AG20443 (cell line): ENCODE measurements around the gene CSRP1.
"Not testable (repeated sequence)": the region's sequence is repeated elsewhere in the genome, so short reads cannot be mapped to it uniquely, and the experiment has no call there.

Experiments used
- DNase-seq: peaks from one replicate; pipeline ENCODE4 v3.0.0; 2012; ENCODE audit warnings: low spot score, mixed read lengths

The CSRP1 gene

GRCh38 chr1:201496296-201496690, 10.6 kb downstream of the CSRP1 start:
- DNase-seq = no peak

DNA sequence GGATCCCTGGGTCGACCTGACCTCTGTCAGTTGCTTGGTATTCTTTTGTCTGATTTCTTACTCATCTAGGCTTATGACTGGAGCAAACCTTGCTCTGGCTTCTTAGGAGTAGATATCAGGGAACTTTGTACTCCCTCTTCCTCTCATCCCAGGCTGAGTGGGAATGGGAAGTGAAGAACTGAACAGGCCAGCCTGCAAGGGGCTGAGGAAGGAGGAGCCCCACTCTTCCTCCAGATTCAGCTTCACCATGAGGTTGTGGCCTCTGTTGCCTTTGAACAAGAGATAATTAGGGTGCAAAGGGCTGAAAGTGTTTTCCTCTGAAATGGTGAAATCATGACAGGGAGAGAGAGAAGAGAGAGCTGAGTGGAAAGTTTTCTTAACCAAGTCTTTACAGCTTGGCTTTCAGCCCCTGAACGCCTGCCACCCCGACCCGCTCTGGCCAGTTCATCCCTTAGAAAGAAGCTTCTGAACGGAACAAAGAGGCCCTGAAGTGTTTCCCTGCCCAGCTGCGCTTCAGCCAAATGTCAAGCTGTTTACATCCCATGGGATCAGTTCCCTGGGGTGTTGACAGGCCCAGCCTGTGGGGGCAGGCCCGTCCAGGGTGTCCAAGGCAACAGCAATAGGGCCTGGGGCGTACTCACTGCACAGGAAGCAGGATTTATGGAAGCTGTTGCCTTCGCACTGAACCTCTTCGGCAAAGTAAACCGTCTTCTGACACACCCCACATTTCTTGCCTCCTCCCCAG, 11.2 kb downstream of the CSRP1 start:
- DNase-seq = peak; percentile 14

GRCh38 chr1:201493757-201494617, 12.9 kb downstream of the CSRP1 start:
- DNase-seq = no peak

DNA sequence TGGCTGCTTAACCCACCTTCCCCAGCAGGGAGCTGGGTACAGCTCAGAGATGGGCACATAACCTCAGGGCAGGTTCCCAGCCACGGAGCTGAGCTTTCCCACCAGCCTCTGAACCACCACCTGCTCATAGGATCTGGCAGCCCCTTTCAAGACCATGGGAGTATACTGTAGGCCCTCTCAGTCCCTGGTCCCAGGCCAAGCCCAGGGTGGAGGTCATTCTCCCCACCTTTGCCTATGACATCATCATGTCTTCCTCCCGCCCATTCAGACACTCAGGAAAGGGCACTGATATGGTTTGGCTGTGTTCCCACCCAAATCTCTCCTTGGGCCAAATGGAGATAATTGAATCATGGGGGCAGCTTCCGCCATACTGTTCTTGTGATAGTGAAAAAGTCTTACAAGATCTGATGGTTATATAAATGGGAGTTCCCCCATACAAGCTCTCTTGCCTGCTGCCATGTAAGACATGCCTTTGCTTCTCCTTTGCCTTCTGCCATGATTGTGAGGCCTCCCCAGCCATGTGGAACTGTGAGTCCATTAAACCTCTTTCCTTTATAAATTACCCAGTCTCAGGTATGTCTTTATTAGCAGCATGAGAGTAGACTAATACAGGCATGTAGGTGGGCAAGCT, 13.8 kb downstream of the CSRP1 start:
- DNase-seq = not testable (repeated sequence)

DNA sequence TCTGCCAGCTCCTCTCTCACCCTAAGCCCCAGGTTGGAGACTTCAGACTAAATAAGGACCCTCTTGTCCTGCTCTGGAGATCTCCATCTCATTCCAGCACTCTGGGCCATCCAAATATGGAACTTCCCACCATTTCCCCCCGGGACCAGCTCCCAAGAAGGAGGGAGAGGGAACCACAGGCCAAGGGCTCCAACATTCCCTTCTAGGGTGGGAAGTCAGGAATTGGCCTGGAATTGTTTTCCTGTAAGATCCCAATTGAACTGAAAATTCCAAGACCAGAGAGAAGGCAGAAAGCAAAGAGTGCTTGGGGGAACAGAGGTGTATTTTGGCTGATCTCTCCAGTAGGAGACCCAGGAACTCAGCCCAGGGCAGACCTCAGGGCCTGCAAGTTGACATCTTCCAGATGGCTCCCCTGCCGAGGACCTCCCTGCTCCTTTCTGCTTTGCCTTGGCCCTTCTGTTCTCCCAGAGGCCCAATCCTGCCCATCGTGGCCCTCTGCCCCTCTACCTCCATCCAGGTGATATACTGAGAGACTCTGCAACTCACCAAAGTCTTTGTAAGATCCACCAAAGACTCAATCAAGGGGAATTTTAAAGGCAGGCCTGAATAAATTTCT, 14.9 kb downstream of the CSRP1 start:
- no peak for DNase-seq

GRCh38 chr1:201490708-201491131, 16.2 kb downstream of the CSRP1 start:
- DNase-seq = no peak

DNA sequence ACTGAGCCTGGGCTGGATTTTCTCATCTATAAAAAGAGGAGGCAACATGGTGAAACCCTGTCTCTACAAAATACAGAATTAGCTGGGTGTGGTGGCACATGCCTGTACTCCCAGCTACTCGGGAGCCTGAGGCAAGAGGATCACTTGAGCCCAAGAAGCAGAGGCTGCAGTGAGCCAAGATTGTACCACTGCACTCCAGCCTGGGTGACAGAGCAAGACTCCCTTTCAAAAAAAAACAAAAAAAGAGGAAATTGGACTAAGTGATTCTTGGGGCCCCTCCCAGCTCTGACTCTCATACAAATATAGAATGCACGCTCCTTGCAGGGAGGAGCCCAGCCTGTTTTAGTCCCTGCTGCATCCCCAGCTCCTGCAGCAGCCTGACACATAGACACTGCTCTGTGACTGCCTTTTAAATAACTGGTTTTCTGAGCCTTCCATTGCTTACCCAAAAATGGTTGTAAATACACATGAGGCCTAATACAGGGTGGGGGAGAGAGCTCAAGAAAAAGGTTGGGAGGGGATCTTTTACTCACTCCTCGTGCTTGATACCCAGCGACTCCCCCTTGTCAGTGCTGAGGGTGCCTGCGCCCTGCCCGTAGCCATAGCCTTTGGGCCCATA, 17.2 kb downstream of the CSRP1 start:
- DNase-seq = peak; percentile 43

- DNase-seq = peak; percentile 95
These were observed 17.9 kb downstream of the CSRP1 start for GRCh38 chr1:201488830-201489589.

- no peak for DNase-seq
These were observed 19.2 kb downstream of the CSRP1 start for GRCh38 chr1:201487742-201488141.

DNA sequence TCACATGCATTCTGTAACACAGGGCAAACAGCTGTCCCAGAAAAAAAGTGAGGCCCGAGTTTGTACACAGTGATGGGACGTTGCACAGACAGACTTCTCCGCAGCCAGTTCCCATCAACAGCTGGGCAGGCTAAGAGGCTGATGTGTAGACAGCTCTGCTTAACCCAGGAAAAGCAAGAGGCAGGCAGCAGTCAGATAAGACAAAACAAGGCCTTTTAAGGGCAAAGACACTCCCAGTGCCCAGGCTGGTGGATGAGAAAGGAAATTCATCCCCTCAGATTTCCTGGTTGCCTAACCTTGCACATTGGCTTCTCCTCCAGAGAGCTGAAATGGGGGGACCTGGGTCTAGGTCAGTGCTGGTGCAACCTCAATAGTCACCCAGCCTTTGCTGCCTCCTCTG, 20.7 kb downstream of the CSRP1 start:
- DNase-seq = no peak

DNA sequence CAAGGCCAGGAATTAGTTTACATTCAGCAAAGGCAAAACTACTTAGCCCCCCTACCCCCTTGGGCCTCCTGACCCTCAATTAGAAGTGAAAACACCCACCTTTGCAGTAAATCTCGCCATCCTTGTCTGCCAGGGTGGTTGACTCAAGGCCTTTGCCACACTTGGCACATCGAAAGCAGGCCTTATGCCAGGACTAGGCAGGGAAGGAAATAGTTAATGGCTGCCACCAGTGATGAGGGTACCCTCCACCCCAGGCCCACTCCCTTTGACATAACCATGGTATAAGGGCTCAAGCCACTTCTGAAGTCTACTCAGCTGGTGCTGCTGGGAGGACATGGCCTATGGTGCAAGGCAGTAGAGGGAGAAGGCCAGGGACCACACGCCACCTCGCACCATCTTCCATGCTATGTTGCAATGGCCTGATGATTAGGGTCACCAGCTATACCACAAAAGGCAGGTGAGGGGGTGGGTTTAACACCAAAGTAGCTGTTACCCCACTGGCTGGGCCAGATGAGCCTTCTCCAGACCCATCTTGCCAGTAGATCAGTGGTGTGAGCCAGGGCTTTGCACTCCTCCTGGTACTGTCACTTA, 21.6 kb downstream of the CSRP1 start:
- no peak for DNase-seq

- DNase-seq = no peak
These were observed 23.5 kb downstream of the CSRP1 start for GRCh38 chr1:201483373-201483949.

DNA sequence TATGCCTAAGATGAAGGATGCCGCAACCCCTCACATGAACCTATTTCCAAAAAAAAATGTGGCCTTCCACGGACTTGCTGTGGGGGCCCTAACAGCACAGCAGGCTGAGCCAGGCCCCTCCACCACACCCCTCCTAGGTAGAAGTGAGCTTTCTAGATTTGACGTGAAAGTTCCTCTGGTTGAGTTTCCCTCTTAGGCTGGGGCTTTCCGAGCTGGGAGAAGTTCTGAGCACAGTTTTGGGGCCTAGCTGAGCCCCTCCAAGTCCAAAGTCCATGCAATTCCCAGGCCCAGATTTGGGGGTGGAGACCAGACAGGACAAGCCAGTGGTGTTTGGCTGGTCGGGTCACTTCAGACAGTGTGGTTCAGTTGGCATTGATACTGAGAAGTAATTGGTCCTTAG, 24.2 kb downstream of the CSRP1 start:
- DNase-seq = no peak

- peak; percentile 89 for DNase-seq
These were observed 25.0 kb downstream of the CSRP1 start for GRCh38 chr1:201481761-201482493.

DNA sequence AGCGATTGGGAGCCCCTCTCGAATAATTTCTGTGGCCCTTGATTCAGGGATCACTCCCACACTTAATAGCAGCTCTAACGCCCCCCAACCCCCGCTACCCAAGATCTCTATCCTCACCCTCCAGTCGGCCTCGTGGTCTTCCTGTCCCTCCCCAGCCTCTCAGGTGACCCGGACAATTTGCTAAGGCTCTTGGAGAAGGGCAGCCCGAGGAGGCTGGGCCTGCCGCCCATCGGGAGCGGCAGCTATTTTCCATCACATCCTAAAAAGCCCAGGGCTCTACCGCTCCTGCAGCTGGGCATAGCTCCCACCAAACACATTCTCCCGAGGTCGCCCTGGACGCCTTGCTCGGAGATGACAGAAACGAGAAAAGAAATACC, 25.9 kb downstream of the CSRP1 start:
- no peak for DNase-seq

- DNase-seq = peak; percentile 76
These were observed 26.5 kb downstream of the CSRP1 start for GRCh38 chr1:201480231-201481003.

- DNase-seq = no peak
These were observed 27.7 kb downstream of the CSRP1 start for GRCh38 chr1:201479201-201479730.

- not testable (repeated sequence) for DNase-seq
These were observed 28.3 kb downstream of the CSRP1 start for GRCh38 chr1:201478666-201479065.
